Esophagus (tissue), 2 donors: ENCODE measurements around the gene KIFC3. TPM values are rescaled to one million over a fixed set of nuclear protein-coding genes. Genes with fewer than 3 reads are reported as not detected.

ENCODE experiments used
- H3K27ac ChIP-seq, 2 donors: one replicate each; pipeline ENCODE4 v1.5.1; 2013; ENCODE audit warnings: low read depth in 2 of 2, mild to moderate bottlenecking in 2 of 2, inconsistent platforms in 1 of 2, low read length in 1 of 2, moderate library complexity in 1 of 2
- H3K27me3 ChIP-seq, 2 donors: one replicate each; pipeline ENCODE4 v1.6.1; 2013; ENCODE audit warnings: low read length in 2 of 2, control low read depth in 1 of 2, mild to moderate bottlenecking in 1 of 2; ENCODE audit not compliant: insufficient read depth in 2 of 2, control insufficient read depth in 1 of 2
- H3K36me3 ChIP-seq, 2 donors: one replicate each; pipeline ENCODE4 v1.6.1; 2013; ENCODE audit warnings: low read length in 1 of 2; ENCODE audit not compliant: control insufficient read depth in 2 of 2, insufficient read depth in 2 of 2
- H3K4me1 ChIP-seq, 2 donors: one replicate each; pipeline ENCODE4 v1.6.1; 2013; ENCODE audit warnings: low read length in 1 of 2; ENCODE audit not compliant: control insufficient read depth in 2 of 2, insufficient read depth in 2 of 2
- H3K4me3 ChIP-seq, 2 donors: one replicate each; pipeline ENCODE4 v1.5.1; 2013; ENCODE audit warnings: low read length in 2 of 2, mild to moderate bottlenecking in 2 of 2, low read depth in 1 of 2, moderate library complexity in 1 of 2
- H3K9me3 ChIP-seq, 2 donors: one replicate each; pipeline ENCODE4 v1.6.1; 2013; ENCODE audit warnings: mild to moderate bottlenecking in 2 of 2, low read depth in 1 of 2, low read length in 1 of 2, moderate library complexity in 1 of 2; ENCODE audit not compliant: control insufficient read depth in 2 of 2, insufficient read depth in 1 of 2
- WGBS, 2 donors: extraction: QIAGEN DNeasy Blood & Tissue Kit; methylation state at CpG; one replicate each; pipeline ENCODE4 v1.1.7; 2013; 5-methylcytosine and 5-hydroxymethylcytosine counted together
- polyA plus RNA-seq, 2 donors: library from polyadenylated mRNA; stranded (reverse); fragments of 200-250 nt; gene quantifications; one replicate each; pipeline ENCODE4 v1.2.3, GENCODE V29; 2013
- donor health status: healthy with polysubstance abuse.
- donor health status: Bipolar disorder and iron deficiency.

Gene KIFC3
- polyA plus RNA-seq, 2 donors, result 21.9 to 65.1 TPM

DNA sequence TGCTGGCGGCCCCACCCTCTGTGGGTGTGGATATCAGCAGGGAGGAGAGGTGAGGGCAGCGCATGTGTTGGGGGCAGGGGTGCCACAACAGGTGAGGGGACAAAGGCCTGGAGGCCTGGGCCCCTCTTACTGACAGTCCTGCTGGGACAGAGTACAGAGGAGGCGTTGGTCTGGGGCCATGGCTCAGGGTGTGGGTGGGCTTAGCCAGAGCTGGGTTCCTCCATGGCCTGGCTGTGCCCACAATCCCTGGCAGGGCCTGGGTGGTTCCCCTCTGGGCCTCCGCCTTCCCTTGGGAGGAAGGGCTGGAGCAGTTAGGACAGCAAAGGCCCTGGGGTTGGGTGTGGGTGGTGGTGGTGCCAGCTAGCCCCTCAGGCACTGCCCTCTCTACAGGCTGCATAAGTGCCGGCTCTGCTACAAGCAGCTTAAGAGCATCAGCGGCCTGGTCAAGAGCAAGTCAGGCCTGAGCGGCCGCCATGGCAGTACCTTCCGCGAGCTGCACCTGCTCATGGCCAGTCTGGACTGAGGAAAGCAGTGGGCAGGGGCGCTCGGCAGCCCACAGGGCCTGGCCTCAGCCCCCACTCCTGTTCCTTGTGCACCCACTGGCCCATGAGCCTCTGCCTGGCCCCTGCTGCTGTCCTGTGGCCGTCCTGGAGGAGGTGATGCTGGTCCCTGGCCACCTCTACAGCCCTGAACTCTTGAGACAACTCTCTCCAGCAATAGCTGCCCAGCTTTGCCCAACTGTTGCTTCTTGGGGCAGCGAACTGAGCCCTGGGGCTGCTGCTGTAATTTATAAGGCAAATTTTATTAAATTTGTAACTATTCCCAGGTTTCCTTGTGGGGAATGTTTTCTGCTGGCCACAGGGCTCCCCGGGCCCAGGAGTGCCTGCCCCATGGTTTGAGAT lies 45.6 kb downstream of the KIFC3 start:
- no peaks in the 10 kb centered on the region for H3K27me3 ChIP-seq
- peaks cover 0 to 9% of the 10 kb centered on the region in 2 donors for H3K4me1 ChIP-seq
- no peaks in the 10 kb centered on the region for H3K9me3 ChIP-seq
- peaks cover 0 to 41% of the 10 kb centered on the region in 2 donors for H3K36me3 ChIP-seq
- 78 to 79% methylated on average over 15 of the region's 15 CpGs for WGBS, 2 donors
- no peak overlapping the region for H3K4me3 ChIP-seq
- H3K27ac ChIP-seq, result no peak overlapping the region

DNA sequence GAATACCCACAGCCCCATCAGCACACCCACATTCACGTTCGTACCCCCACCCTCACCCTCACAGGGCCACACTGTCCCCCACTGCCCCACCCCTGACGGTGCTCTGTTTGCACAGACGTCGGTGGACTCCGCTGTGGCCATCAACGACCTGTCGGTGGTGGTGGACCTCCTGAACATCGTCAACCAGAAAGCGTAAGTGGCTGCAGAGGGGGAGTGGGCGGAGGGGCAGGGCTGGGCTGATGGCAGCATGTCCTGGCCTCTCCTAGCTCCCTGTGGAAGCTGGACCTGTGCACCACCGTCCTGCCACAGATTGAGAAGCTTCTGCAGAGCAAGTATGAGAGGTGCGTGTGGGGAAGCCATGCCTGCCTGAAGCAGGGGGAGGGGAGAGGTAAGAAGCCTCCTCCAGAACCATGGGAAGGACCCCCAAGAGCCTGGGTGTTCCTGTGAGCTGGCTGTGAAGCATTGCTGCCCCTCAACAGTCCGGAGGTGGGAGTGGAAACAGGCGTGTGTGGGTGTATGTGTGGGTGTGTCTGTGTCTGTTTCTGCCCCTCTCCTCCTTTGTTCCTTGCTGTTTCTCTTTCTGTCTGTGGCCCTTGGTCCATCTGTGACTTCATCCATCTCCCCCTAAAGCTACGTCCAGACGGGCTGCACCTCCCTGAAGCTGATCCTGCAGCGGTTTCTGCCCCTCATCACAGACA lies 46.4 kb downstream of the KIFC3 start:
- H3K4me3 ChIP-seq, result no peak overlapping the region
- WGBS, 2 donors, result 76 to 79% methylated on average over 18 of the region's 18 CpGs
- H3K4me1 ChIP-seq, result peaks cover 0 to 9% of the 10 kb centered on the region in 2 donors
- H3K9me3 ChIP-seq, result no peaks in the 10 kb centered on the region
- no peak overlapping the region for H3K27ac ChIP-seq
- peaks cover 0 to 47% of the 10 kb centered on the region in 2 donors for H3K36me3 ChIP-seq
- no peaks in the 10 kb centered on the region for H3K27me3 ChIP-seq

DNA sequence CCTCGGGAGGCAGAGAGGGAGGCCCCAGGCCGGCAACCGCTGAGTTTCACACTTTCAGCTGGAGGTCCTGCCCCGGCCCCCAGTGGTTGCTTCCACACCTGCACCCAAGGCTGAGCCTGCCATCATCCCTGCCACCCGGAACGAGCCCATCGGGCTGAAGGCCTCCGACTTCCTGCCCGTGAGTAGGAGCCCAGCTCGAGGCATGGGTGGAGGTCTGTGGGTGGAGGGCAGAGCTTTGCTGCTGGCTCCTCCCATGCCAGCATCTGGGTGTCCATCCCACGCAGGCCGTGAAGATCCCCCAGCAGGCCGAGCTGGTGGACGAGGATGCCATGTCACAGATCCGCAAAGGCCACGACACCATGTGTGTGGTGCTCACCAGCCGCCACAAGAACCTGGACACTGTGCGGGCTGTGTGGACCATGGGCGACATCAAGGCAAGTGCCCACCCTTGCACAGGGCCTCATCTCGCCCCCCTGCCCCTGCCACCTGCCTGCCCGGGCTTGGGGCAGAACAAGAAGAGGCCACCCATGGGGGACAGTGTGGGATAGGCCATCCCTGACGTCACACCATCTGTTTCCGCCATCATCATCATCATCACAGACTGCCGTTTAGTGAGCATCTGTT lies 47.1 kb downstream of the KIFC3 start:
- Histone ChIP-seq H3K27me3 (no peaks in the 10 kb centered on the region), H3K36me3 (peaks cover 0 to 44% of the 10 kb centered on the region in 2 donors), H3K27ac (no peak overlapping the region), H3K4me3 (no peak overlapping the region), H3K9me3 (no peaks in the 10 kb centered on the region), H3K4me1 (peaks cover 0 to 9% of the 10 kb centered on the region in 2 donors)
- WGBS, 2 donors, result 79 to 81% methylated on average over 24 of the region's 24 CpGs

DNA sequence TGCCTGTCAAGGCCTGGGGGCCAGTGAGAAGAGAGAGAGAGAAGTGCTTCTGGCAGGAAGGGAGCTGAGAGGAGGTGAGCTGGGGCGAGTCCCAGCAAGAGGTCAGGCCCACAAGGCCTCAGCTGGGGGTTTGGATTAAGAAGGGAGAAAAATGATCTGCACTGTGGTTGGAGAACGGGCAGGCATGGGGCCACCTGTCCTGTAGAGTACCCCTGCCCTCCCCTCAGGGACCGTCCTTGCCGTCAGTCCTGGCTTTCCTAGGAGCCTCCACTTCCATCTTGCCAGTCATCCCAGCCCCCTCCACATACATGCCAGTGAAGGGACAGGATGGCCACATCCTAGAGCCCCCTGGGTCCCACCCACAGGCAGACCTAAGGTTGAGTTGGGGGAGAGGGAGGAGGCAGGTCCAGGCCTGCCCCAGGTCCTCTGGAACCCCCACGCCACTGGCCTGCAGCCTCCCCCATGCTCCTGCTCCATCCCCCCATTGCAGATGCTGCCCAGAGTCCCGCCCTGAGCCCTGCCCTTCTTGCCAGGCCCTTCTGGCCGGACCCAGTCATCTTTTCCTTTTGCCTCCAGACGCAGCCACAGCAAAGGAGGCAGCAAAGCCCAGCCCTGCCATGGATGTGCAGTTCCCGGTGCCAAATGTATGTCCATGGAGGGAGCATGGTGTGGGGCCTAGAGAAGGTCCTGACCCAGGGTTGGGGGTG lies 47.8 kb downstream of the KIFC3 start:
- no peak overlapping the region for H3K27ac ChIP-seq
- H3K4me1 ChIP-seq, result peaks cover 0 to 7% of the 10 kb centered on the region in 2 donors
- whole genome bisulfite sequencing, 2 donors, result 82 to 87% methylated on average over 9 of the region's 9 CpGs
- no peaks in the 10 kb centered on the region for H3K9me3 ChIP-seq
- no peaks in the 10 kb centered on the region for H3K27me3 ChIP-seq
- H3K4me3 ChIP-seq, result no peak overlapping the region
- peaks cover 0 to 38% of the 10 kb centered on the region in 2 donors for H3K36me3 ChIP-seq

DNA sequence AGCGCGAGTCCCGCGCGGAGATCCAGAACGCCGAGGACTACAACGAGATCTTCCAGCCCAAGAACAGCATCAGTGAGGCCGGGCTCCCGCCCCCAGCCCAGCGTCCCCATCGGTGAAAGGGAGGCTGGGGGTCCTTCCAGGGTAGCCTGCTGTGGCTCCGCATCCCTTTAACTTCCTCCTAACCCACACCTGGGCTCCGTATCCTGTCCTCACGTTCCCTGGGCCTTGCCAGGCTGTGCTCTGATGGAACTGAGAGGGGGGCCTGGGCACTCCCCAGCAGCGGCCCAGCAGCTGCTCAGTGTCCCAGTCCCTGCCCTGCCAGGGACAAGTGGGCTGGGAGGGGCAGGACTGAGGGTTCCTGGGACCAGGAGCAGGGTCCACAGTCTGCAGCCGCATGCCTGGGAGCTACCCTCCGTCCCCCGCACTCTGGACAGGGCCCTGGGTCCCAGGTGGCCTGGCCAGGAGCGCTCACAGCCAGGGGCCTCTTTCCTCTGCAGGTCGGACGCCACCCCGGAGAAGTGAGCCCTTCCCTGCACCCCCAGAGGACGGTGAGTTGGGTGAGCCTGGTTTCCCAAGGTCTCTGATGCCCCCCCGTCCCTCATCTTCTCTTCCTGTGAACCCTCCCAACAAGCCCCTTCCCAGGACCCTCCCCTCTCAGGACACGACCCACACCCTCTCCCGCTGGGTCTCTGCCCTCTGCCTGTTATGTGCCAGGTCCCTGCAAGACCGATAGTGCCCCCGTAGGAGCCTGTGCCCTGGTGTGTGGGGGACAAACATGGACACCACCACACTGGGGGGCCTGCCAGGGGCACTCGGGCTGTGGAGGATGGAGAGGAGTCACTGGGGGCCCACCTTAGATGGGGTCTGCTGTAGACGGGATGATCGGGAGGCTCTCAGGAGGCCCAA lies 48.6 kb downstream of the KIFC3 start:
- H3K27ac ChIP-seq, result no peak overlapping the region
- H3K4me1 ChIP-seq, result peaks cover 0 to 4% of the 10 kb centered on the region in 2 donors
- no peaks in the 10 kb centered on the region for H3K27me3 ChIP-seq
- no peaks in the 10 kb centered on the region for H3K9me3 ChIP-seq
- H3K4me3 ChIP-seq, result no peak overlapping the region
- 92 to 94% methylated on average over 26 to 32 of the region's 32 CpGs for WGBS, 2 donors
- peaks cover 0 to 33% of the 10 kb centered on the region in 2 donors for H3K36me3 ChIP-seq

DNA sequence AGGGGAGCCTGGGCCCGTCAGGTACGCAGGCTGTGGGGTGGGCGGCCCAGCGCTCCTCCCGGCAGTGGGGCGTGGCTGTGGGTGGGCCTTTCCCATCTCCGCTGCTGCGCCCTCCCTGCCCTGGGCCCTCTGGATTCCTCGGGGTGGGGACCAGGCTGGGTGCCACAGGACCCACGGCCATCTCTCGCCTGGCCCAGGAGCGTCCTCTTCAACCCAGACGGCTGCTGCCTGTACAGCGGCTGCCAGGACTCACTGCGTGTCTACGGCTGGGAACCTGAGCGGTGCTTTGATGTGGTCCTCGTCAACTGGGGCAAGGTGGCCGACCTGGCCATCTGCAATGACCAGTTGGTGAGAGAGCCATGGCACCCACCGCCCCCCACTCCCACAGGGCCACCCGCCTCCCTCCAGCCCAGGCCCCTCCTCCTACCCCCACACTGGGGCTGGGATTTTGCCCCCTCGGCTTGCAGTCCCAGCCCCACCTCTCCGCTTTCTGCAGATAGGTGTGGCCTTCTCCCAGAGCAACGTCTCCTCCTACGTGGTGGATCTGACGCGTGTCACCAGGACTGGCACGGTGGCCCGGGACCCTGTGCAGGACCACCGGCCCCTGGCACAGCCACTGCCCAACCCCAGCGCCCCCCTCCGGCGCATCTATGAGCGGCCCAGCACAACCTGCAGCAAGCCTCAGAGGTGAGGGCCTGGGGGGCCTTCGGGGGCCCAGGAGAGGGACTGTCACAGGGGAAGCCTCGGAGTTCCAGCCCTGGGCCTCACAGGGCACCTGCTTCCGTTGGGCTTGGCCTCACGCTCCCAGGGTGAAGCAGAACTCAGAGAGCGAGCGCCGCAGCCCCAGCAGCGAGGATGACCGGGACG lies 49.5 kb downstream of the KIFC3 start:
- Histone ChIP-seq H3K9me3 (no peaks in the 10 kb centered on the region), H3K4me1 (peaks cover 0 to 4% of the 10 kb centered on the region in 2 donors), H3K4me3 (no peak overlapping the region), H3K27me3 (no peaks in the 10 kb centered on the region), H3K36me3 (peaks cover 0 to 33% of the 10 kb centered on the region in 2 donors), H3K27ac (no peak overlapping the region)
- WGBS, 2 donors, result 82 to 83% methylated on average over 44 of the region's 44 CpGs

DNA sequence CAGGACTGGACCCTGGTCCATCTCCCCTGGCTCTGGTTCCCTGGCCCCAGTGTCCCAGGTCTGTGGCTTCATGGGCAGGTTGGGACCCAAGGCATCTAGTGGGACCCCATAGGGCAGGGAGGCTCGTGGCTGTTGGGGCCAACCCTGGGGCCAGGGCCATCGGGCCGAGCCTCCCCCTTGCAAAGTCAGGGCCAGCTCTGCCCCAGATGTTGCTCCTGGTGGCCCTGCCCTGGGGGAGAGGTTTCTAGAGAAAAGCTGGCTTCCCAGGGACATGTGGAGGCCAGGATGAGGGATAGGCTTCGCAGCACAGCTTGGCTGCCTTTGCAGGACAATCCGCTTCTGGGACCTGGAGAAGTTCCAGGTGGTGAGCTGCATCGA lies 50.1 kb downstream of the KIFC3 start:
- no peaks in the 10 kb centered on the region for H3K9me3 ChIP-seq
- no peaks in the 10 kb centered on the region for H3K4me1 ChIP-seq
- peaks cover 0 to 35% of the 10 kb centered on the region in 2 donors for H3K36me3 ChIP-seq
- no peak overlapping the region for H3K4me3 ChIP-seq
- 61 to 69% methylated on average over 6 of the region's 6 CpGs for WGBS, 2 donors
- H3K27me3 ChIP-seq, result no peaks in the 10 kb centered on the region
- H3K27ac ChIP-seq, result no peak overlapping the region

DNA sequence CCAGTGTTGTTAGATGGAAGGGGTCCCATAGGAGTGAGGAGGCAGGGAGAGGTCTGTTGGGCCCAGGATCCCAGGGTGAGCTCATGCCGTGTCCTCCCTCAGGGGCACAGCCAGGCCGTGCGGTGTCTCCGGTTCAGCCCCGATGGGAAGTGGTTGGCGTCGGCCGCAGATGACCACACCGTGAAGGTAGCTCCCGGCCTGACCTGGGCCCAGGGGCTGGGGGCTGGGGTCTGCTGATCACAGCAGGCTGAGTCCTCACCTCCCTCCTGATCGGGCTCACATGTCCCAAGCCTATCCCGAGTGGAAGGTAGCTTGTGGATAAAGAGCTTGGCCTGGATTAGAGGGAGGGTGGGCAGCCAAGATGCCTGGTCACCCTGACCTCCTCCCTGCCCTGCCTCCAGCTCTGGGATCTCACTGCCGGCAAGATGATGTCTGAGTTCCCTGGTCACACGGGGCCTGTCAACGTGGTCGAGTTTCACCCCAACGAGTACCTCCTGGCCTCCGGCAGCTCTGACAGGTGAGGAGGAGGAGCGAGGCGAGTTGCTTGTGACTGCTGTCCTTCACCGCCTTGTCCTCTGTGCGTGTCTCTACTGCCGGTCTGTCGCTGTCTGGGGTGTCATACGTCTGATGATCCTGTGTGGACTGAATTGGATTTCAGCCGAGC lies 50.6 kb downstream of the KIFC3 start:
- Histone ChIP-seq H3K36me3 (peaks cover 0 to 33% of the 10 kb centered on the region in 2 donors), H3K9me3 (no peaks in the 10 kb centered on the region), H3K27ac (no peak overlapping the region), H3K27me3 (no peaks in the 10 kb centered on the region), H3K4me3 (no peak overlapping the region), H3K4me1 (no peaks in the 10 kb centered on the region)
- WGBS, 2 donors, result 90 to 93% methylated on average over 26 of the region's 26 CpGs
